ENCODE results near the gene GNB1.

Gene GNB1

DNA sequence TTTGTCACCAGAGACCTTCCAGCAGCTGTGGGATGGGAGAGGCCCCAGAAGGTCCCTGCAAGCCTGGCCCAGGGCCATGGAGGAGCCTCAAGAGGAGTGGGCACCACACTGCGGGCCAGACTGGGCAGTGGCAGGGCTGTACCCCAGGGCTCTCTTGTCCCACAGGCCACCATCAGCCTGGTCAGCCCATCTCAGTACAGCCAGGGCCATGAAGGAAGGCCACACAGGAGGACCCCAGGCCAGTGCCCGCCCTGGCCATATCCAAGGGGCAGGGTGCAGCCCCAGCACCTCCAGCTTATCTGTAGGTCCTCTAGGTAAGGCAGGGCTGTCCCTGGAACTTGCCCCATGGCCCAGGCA, 3.1 kb upstream of the GNB1 start:
- no peak overlapping the region for H3K4me2 ChIP-seq (ENCODE audit: low read depth, low read length, poor library complexity, severe bottlenecking)
- no peaks in the 10 kb centered on the region for H3K36me3 ChIP-seq (ENCODE audit: low read length)
- H4K20me1 ChIP-seq (ENCODE audit: low read depth, low read length): peaks cover 7% of the 10 kb centered on the region; the same call in 1 of the 2 replicates
- TF ChIP-seq, protein P1, sequence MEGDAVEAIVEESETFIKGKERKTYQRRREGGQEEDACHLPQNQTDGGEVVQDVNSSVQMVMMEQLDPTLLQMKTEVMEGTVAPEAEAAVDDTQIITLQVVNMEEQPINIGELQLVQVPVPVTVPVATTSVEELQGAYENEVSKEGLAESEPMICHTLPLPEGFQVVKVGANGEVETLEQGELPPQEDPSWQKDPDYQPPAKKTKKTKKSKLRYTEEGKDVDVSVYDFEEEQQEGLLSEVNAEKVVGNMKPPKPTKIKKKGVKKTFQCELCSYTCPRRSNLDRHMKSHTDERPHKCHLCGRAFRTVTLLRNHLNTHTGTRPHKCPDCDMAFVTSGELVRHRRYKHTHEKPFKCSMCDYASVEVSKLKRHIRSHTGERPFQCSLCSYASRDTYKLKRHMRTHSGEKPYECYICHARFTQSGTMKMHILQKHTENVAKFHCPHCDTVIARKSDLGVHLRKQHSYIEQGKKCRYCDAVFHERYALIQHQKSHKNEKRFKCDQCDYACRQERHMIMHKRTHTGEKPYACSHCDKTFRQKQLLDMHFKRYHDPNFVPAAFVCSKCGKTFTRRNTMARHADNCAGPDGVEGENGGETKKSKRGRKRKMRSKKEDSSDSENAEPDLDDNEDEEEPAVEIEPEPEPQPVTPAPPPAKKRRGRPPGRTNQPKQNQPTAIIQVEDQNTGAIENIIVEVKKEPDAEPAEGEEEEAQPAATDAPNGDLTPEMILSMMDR (IDR thresholded peaks at IDR 0.05; ENCODE audit: insufficient read depth, low read length, poor library complexity, severe bottlenecking): no peak
- TF ChIP-seq EZH2phosphoT487 (conservative IDR thresholded peaks at IDR 0.05; ENCODE audit: low read length): no peak
- H3K9me2 ChIP-seq (replicated peaks; ENCODE audit: insufficient read depth, low read length): no peaks in the 10 kb centered on the region
- H3K4me3 ChIP-seq (ENCODE audit: insufficient read depth, low read length, poor library complexity, severe bottlenecking): no peak overlapping the region
- H3K27ac ChIP-seq (ENCODE audit: low read depth, low read length): no peak overlapping the region
- H3K79me2 ChIP-seq (ENCODE audit: insufficient read depth, low read length): peaks cover 13% of the 10 kb centered on the region
- H3F3A ChIP-seq (ENCODE audit: insufficient read depth): 0 out of 2 replicates have a peak, but pooled peaks cover 12% of the 10 kb centered on the region
- H3K9me3 ChIP-seq (ENCODE audit: insufficient read depth, low read length): no peaks in the 10 kb centered on the region
- no peak overlapping the region for H3K9ac ChIP-seq (ENCODE audit: low read length)
- no peaks in the 10 kb centered on the region for H3K27me3 ChIP-seq (ENCODE audit: low read length)
- no peak overlapping the region for H2AFZ ChIP-seq (ENCODE audit: low read depth, low read length, severe bottlenecking)

DNA sequence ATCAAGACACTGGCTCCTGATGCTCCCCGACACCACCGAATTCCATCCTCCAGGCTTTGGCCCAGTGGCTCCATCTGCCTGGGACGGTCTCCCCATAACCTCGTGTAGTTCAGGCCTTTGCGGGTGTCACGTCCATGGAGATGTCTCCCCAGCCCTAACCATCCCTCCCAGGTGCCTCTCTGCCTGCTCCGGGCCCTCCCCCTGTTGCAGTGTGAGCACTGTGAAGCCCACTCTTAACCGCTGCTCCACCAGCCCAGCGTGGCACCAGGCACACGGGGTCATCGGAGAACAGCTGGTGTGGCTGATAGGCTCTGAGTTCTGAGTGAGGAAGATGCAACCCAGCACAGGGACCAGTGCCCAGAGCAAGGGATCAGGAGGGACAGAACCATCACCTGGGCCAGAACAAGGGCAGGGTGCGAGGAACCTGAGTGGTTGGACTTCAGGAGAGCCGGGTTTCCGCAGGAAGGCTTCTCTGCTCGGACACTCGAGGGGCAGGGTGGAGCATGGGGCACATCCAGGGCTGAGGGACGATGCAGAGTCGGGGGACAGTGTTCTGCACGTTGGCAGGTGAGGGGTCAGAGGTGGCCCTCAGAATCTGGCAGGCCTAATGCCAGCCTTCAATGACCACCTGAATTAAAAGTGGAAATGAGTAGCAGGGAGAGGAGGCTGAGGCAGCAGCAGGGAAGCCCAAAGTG, 2.6 kb upstream of the GNB1 start:
- Histone ChIP-seq H3K4me2 (ENCODE audit: low read depth, low read length, poor library complexity, severe bottlenecking) (no peak overlapping the region), H3K9ac (ENCODE audit: low read length) (no peak overlapping the region)

DNA sequence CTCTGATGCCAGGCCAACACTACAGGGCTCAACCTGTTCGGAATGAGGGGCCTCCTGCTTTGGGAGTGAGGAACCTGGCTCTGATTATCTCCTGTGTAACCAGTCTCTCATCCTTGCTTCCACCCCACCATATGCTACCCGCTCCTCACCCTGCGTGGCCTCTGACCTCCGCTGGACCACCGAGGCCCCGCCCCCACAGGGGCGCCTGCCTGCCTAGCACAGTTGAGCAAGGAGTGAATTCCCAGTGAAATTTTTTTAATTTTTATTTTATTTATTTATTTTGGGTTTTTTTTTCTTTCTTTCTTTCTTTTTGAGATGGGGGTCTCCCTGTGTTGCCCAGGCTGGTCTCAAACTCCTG, 1.9 kb upstream of the GNB1 start:
- Histone ChIP-seq H3F3A (ENCODE audit: insufficient read depth) (0 out of 2 replicates have a peak, but pooled peaks cover 12% of the 10 kb centered on the region), H3K79me2 (ENCODE audit: insufficient read depth, low read length) (peaks cover 25% of the 10 kb centered on the region), H3K27ac (ENCODE audit: low read depth, low read length) (no peak overlapping the region), H3K4me3 (ENCODE audit: insufficient read depth, low read length, poor library complexity, severe bottlenecking) (no peak overlapping the region), H3K9ac (ENCODE audit: low read length) (peak overlapping the region; percentile 98; the same call in 1 of the 2 replicates), H3K9me3 (ENCODE audit: insufficient read depth, low read length) (no peaks in the 10 kb centered on the region), H3K9me2 (replicated peaks; ENCODE audit: insufficient read depth, low read length) (no peaks in the 10 kb centered on the region), H3K4me2 (ENCODE audit: low read depth, low read length, poor library complexity, severe bottlenecking) (peak overlapping the region; percentile 91), H4K20me1 (ENCODE audit: low read depth, low read length) (peaks cover 16% of the 10 kb centered on the region), H3K27me3 (ENCODE audit: low read length) (no peaks in the 10 kb centered on the region), H2AFZ (ENCODE audit: low read depth, low read length, severe bottlenecking) (no peak overlapping the region), H3K36me3 (ENCODE audit: low read length) (no peaks in the 10 kb centered on the region)
- no peak for TF ChIP-seq EZH2phosphoT487 (conservative IDR thresholded peaks at IDR 0.05; ENCODE audit: low read length)
- TF ChIP-seq, protein P1 (IDR thresholded peaks at IDR 0.05; ENCODE audit: insufficient read depth, low read length, poor library complexity, severe bottlenecking): no peak

More for the DNA sequence above, 2.6 kb upstream of the GNB1 start:
- H3K79me2 ChIP-seq (ENCODE audit: insufficient read depth, low read length): peaks cover 18% of the 10 kb centered on the region
- no peaks in the 10 kb centered on the region for H3K27me3 ChIP-seq (ENCODE audit: low read length)
- H3F3A ChIP-seq (ENCODE audit: insufficient read depth): 0 out of 2 replicates have a peak, but pooled peaks cover 12% of the 10 kb centered on the region
- peaks cover 9% of the 10 kb centered on the region; the same call in 1 of the 2 replicates for H4K20me1 ChIP-seq (ENCODE audit: low read depth, low read length)
- no peaks in the 10 kb centered on the region for H3K9me3 ChIP-seq (ENCODE audit: insufficient read depth, low read length)
- no peaks in the 10 kb centered on the region for H3K36me3 ChIP-seq (ENCODE audit: low read length)
- H3K27ac ChIP-seq (ENCODE audit: low read depth, low read length): no peak overlapping the region
- H3K4me3 ChIP-seq (ENCODE audit: insufficient read depth, low read length, poor library complexity, severe bottlenecking): no peak overlapping the region
- no peak for TF ChIP-seq EZH2phosphoT487 (conservative IDR thresholded peaks at IDR 0.05; ENCODE audit: low read length)
- TF ChIP-seq, protein P1 (IDR thresholded peaks at IDR 0.05; ENCODE audit: insufficient read depth, low read length, poor library complexity, severe bottlenecking): no peak
- H3K9me2 ChIP-seq (replicated peaks; ENCODE audit: insufficient read depth, low read length): no peaks in the 10 kb centered on the region
- H2AFZ ChIP-seq (ENCODE audit: low read depth, low read length, severe bottlenecking): no peak overlapping the region

Data from SU-DHL-6 (cell line).